Erythroblast (primary cell): ENCODE results near the gene TBX2.

Experiments
- GATA1 ChIP-seq: IDR thresholded peaks from 2 replicates; pipeline ENCODE4 v1.6.1; 2011; ENCODE audit warnings: low read depth, mild to moderate bottlenecking, control low read depth, low read length, moderate library complexity
- POLR2A ChIP-seq: IDR thresholded peaks from 2 replicates; pipeline ENCODE4 v1.6.1; 2011; ENCODE audit warnings: mild to moderate bottlenecking, low read length

DNA sequence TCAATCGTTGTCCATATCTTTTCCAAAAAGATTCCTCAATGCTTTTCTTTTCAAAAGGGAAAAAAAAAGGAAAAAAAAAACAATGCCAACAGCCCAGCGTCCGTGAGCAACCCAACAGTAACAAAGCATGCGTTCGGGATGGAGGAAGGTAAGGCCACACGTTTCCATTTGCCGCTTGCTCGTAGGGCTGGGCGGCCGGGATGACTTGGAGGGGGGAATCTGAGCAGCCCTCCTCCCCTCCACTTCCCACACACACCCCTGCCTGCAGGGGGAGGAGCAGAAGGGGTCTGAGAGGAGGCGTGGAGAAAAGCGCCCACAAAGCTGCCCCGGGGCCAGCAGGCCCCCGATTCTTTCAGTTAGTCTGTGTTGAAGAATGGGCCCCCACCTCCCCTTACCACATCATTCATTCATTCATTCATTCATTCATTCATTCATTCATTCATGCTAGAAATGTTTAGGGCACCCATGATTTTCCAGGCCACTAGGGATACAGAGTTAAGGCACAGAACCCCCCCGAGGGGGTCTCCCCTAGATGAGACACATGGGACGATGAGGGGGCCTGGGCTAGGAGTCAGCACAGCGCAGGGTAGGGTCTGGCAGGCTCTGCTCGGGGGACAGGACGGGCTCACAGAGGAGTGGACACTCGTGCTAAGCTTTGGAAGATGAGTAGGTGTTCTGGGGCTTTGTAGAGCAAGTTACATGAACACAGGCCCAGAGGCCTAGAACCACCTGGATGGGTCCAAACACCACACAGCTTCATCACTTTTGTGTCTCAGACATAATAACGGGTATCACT is 10.9 kb upstream of the TBX2 start:
- TF ChIP-seq POLR2A (no peak), GATA1 (no peak)
